Retina (tissue), 1 donor: Measurements from ENCODE around the gene ASCL2.
A peak's percentile ranks its signal among the peaks of the same experiment; 100 is the strongest.
"Not testable (repeated sequence)": the region's sequence is repeated elsewhere in the genome, so short reads cannot be mapped to it uniquely, and the experiment has no call there.

Experiments used
- DNase-seq: peaks from one replicate; pipeline ENCODE4 v3.0.0-alpha.2; 2016

The ASCL2 gene

GRCh38 chr11:2296913-2297622 lies 26.7 kb upstream of the ASCL2 start:
- no peak for DNase-seq

GRCh38 chr11:2295971-2296912 lies 25.9 kb upstream of the ASCL2 start:
- DNase-seq: peak; percentile 1

GRCh38 chr11:2294926-2295290 lies 24.5 kb upstream of the ASCL2 start:
- DNase-seq: no peak

DNA sequence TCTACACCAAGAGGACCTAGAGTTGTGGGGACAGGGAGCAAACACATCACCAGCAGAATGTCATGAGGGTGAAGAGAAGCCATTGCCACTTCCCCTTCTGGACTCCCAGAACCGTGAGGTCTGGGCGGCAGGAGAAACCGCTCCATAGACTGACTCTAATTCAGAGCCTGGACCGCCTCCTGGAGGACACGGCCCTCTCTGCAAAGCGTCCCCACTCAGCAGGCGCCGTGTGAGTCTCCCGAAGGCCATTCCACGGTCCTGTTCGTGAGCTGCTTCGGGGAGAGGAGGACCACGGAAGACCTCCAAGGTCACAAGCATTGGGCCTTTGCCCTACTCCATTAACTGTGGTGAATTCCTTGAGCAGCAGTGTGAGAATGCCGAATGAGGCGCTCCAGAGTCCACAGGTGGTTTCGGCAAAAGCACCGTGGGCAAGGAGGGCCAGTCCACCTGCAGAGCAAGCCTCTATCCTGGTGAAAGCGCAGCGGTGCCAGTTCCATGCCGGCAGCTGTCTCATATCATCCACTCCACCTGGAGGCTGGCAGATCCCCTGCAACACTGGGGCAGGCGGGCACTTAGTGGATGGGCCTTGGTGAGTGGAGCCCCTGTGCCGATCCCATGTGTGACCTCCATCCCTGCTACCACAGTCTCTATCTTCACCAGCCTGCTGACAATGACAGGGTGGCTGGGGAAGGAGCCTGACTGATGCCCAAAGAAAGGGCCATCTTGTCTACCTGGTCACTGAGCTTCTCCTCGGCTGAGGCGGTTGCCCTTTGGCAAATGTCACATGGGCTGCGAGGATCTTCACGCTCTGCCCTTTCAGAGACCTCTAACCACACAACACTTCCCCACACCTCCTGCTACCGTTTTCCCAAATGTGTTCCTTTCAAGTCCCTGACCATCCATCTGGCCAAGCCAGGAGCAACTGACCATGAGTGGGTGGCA lies 23.9 kb upstream of the ASCL2 start:
- DNase-seq: no peak

GRCh38 chr11:2293531-2293971 lies 23.2 kb upstream of the ASCL2 start:
- no peak for DNase-seq

DNA sequence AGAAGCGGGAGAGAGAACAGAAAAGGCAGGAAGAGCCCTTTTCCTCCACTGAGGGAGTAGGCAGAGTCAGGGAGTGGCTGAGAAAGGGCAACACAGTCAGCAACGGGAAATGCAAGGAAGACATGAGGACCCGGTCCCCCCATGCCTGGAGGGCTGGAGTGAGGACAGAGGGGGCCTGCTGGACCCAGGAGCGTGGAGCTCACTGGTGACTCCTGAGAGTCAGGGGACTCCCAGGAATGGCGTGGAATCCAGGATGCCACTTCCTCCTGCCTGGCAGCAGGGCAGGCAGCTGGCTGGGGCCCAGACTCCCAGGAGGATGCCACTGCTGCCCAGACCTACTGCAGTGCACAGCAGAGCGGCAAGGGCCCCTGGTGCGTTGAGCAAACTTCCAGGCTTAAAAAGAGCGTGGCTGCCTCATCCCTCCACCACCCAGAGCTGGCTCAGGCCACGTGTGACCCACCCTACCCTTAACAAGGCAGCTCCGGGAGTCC lies 20.0 kb upstream of the ASCL2 start:
- no peak for DNase-seq

DNA sequence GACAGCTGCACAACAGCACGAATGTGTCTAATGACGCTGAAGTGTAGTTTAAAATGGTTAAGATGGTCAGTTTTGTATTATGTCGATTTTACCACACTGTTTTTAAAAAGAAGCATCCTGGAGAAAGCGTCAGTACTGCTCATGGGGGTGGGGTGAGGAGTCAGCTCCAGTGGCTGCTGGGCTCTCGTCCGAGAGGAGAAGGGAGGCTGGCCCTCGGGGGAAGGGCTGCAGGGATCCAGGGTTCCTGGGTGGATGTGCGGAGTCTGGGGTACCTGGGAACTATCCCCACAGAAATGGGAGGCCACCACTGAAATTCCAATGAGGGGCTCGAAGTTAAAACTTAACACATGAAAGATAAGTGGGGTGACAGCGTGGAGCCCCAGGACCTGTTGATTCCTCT lies 19.5 kb upstream of the ASCL2 start:
- no peak for DNase-seq

DNA sequence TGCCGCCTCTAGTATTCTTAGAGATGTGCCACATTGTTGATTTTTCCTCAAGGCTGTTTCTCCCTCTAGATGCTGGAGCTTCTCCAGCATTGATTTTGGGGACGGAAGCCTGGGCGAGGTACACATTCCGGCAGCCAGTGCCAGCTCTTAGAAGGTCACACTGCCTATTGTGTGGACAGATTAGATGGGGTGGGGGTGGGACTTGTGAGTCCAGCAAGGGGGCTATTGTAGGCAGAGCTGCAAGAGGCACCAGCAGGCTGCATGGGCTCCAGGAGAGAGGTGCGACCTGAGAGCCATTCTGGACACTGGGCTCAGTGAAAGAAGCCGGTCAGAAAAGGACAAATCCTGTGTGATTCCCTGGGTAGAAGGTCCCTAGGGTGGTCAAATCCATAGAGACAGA lies 19.0 kb upstream of the ASCL2 start:
- DNase-seq: no peak

DNA sequence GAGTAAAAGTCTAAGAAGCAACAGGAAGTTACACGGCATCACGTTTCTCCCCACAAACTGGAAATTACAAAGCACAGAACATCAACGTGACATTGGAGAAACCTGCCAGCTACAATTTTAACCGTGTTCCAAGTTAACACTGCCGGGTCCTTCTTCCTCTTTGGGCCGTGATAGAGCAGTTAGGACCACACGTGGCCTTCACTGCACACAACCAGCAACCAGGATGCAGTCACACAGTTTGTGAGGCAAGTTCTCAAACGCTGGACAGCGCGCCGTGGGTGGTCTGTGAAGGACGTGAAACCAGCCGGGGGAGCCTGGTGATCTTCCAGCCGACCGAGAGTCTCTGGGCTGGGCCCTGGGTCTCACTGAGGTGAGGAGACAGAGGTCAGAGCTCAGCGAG lies 16.7 kb upstream of the ASCL2 start:
- DNase-seq: no peak

- not testable (repeated sequence) for DNase-seq
These were observed 16.0 kb upstream of the ASCL2 start for GRCh38 chr11:2286350-2286749.

GRCh38 chr11:2280208-2280607 lies 9.8 kb upstream of the ASCL2 start:
- DNase-seq: no peak

DNA sequence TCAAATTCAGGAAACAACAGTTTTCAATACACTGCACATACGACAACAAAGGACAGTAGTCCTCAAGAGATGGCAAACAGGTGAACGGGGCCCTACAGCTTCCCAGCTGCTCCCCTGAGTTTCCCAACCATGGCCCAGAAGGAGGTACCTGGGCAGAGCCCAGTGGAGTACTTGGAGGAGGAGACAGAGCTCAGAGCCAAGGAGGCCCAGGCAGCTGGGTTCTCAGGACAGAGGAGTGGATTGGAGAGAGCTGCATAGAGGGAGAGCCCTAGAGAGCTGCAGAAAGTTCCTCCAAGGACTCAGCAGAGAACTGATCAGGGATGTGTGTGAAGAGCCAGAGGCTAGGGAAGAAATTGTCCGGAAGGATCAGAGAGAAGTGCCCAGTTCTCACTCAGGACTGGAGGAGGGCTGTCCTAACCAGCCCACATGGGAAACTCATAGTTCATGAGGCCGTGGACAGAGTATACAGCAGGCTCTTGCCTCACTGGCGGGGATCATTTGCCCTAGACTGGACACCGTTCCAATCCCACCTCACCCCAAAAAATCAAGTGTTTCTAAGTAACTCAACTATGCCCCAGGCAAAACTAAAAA lies 7.6 kb upstream of the ASCL2 start:
- DNase-seq: no peak

DNA sequence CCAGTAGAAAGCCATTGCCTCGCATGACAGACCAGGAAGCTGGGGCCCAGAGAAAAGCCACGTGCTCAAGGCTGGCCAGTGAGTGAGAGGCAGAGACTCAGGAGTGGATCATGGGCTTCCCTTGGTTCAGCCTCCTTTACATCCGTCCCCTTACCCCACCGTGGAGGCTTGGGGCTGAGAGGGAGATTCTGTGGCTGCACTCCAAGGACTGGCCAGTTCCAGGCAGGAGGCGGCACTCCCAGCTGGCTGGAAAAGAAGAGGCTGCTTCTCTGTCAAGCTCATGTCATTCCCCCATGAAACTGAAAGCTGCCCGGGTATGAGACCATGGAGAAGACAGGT lies 6.6 kb upstream of the ASCL2 start:
- DNase-seq: peak; percentile 0

DNA sequence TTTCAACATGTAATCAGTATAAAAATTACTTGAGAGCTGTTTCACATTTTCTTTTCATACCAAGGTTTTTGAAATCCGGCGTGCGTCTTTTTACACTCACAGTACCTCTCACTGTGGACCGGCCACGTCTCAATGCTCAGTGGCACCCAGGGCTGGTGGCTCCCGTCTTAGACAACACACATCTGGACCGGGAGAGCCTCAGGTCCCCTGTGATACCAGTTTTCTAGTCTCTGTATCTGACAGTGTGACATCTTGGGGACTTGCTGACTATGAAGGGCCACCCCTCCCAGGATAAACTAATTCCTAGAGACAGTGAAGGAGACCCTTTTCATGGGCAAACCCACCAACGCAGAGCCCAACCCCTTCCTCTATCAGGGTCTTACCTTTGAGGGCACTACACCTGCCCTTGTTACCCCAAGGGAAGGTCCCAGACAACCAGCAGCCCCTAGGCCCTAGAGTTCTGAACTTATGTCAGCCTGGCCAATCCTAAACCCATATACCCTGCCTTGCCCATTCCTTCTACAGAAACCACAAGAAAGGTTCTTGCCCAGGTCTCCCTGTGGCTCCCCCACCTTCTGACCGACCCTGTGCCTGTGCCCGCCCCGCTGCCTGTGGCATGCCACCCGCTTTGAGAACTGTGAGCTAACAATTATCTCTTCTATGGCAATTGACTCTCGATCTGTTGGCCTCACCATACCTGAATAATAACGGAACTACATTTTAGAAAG lies 6.1 kb upstream of the ASCL2 start:
- peak; percentile 0 for DNase-seq

DNA sequence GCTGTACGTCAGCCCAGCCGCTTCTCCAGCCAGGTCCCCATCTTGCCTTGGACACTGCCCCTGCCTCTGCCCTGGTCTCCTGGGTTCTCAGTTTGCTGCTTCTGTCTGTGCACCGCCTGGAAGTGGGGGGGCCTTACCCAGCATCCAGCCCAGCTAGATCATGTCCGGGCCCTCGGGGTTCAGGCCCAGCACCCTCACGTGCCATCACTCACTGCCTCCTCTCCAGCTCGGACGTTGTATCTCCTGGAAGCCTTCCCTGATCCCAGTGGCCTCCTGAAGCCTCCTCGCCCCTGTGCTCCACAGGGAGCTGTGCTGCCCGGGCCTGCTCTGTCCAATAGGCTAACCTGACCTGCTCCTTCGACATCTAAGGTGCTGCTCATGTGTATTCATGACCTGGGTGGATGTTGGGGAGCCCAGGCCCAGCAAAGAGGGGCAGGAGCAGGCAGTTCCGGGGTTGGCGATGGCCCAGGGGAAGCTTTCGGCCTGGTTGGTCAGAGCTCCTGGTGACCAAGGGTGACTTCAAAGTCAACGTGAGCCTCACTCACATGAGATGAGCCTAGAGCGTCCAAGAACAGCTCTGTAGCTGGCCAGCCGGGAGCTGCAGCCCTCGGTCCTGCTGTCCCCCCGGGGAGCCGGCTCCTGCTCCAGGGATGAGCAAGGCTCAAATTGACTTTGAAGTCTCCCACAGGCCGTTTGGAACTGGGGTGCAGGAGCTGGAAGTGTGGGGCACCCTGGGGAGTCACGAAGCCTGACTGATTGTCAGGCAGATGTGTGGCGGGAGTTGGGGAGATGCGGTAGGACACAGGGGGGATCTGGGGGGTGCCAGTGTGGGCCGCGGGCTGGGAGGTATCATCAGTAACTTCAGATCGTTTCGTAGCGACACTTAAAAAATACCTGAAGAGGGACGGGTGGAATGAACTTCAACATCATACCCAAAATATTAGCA lies 5.2 kb upstream of the ASCL2 start:
- DNase-seq: no peak

DNA sequence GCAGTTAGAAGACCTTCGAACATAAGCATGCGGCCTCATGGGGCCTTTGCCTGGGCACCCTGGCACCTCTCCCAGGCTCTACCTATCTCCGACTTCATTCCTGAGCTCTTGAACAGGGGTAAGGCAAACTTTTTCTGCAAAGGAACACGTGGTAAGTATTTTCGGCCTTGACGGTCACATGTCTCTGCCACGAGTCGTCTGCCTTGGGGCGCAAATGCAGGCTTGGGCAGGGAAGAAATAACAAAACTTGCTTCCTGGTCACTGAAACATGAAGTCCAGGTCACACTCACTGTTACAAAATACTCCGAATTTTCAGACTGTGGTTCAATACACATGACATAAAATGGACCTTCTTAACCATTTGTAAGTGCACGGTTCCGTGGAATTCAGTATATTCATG lies 3.4 kb upstream of the ASCL2 start:
- no peak for DNase-seq

DNA sequence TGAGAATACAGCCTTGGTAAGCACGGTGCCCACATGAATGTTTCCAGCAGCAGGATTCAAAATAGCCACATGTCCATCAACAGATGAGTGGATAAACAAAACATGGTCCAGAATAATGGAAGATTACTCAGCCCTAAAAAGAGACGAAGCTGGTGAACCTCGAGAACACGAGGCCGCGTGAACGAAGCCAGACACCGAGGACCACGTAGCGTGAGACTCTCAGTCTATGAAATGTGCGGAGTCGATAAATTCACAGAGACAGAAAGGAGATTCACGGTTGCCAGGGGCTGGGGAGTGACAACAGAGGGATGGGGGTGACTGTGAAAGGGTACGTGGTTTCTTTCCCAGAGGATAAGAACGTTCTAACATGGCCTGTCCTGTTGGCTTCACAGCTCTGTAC lies 2.9 kb upstream of the ASCL2 start:
- peak; percentile 0 for DNase-seq

GRCh38 chr11:2272946-2273280 lies 2.5 kb upstream of the ASCL2 start:
- DNase-seq: no peak

- DNase-seq: peak; percentile 2
These were observed 2.0 kb upstream of the ASCL2 start for GRCh38 chr11:2272228-2272945.
